Ovary (tissue), 9 donors: ENCODE results near the gene PLXNA2. TPM values are rescaled to one million over a fixed set of nuclear protein-coding genes. Genes with fewer than 3 reads are reported as not detected.

ENCODE experiments used
- DNase-seq, 5 donors: peaks; one replicate each; pipeline ENCODE4 v3.0.0-alpha.2; 2019 to 2020
- H3K27ac ChIP-seq, 2 donors: fragments of 200-600 bp; one replicate each; pipeline versions ENCODE4 v1.5.1 to v1.8.0; 2019 to 2022
- H3K27me3 ChIP-seq: fragments of 200-600 bp; one replicate; pipeline ENCODE4 v1.8.0; 2022
- H3K36me3 ChIP-seq: fragments of 200-600 bp; sonication (generic); one replicate; pipeline ENCODE4 v1.5.1; 2019
- H3K4me1 ChIP-seq: one replicate; pipeline ENCODE4 v1.8.1; 2013; ENCODE audit warnings: mild to moderate bottlenecking, moderate library complexity; ENCODE audit not compliant: insufficient read depth
- H3K4me3 ChIP-seq: fragments of 200-600 bp; sonication (generic); one replicate; pipeline ENCODE4 v1.5.1; 2017
- H3K9me3 ChIP-seq, 2 donors: fragments of 200-600 bp in 1 of 2; sonication (generic) in 1 of 2; one replicate each; pipeline versions ENCODE4 v1.5.1 to v1.8.1; 2013 to 2019; ENCODE audit warnings: mild to moderate bottlenecking in 1 of 2, moderate library complexity in 1 of 2
- EP300 ChIP-seq: sonication (generic); formaldehyde crosslinking; IDR thresholded peaks from one replicate; pipeline ENCODE4 v1.6.1; 2017; ENCODE audit warnings: antibody characterized with exemption
- POLR2A ChIP-seq: fragments of 450-650 bp; IDR thresholded peaks from one replicate; pipeline ENCODE4 v1.6.1; 2017; ENCODE audit warnings: antibody characterized with exemption, mild to moderate bottlenecking, moderate library complexity
- WGBS, 3 donors: extraction: QIAGEN DNeasy Blood & Tissue Kit in 1 of 3; methylation state at CpG; one replicate each; pipeline versions ENCODE4 v1.1.5 to v1.1.7; 2013 to 2017; 5-methylcytosine and 5-hydroxymethylcytosine counted together
- intact Hi-C, 4 donors: fragments of 100-400 bp; cut with DNase I; formaldehyde crosslinking; loops; one replicate each; pipeline versions ENCODE4 v1.11.0 to v1.15.1; 2022 to 2023
- polyA plus RNA-seq, 2 donors: library from polyadenylated mRNA; stranded (reverse); fragments of 200-250 nt in 1 of 2; fragments of 350-450 nt in 1 of 2; fragmentation: Illumina TruSeq in 1 of 2; extraction: RNeasy Lipid Tissue Mini Kit (QIAGEN cat#74804) in 1 of 2; gene quantifications; one replicate each; pipeline ENCODE4 v1.2.3, GENCODE V29; 2013 to 2014
- total RNA-seq, 7 donors: library from RNA; depleted of rRNA in 2 of 7; stranded (reverse); fragments of >200 nt in 2 of 7; fragmentation: NEBNext Ultra II Directional in 3 of 7; extraction: Animal tissue kit (Norgen Biotek cat#: 25700) in 3 of 7; gene quantifications; one replicate each; pipeline versions ENCODE4 v1.1.0 to v1.2.4, GENCODE V29; 2016 to 2023
- TF ChIP-seq, protein P1 (sequence below), 3 donors: fragments of 450-650 bp in 2 of 3; fragments of 200-600 bp in 1 of 3; IDR thresholded peaks; one replicate each; pipeline versions ENCODE4 v1.5.1 to v1.8.0; 2016 to 2022; ENCODE audit warnings: antibody characterized with exemption in 3 of 3, mild to moderate bottlenecking in 1 of 3
- donor health status: DM: no; HTN: no; CAD: no; lungs with moderate emphysema.
- donor health status: DM: no; HTN: no; CAD: no.
- donor health status: Bipolar disorder and iron deficiency.
- donor health status: DM: yes; HTN: yes; CAD: no.
- donor health status: DM: no; HTN: no; CAD: no.
- donor health status: DM: yes; HTN: yes; CAD: no.

The PLXNA2 gene
- total and polyA plus RNA-seq, 9 donors, result 10.7 to 71.5 (median 44.0) TPM

DNA sequence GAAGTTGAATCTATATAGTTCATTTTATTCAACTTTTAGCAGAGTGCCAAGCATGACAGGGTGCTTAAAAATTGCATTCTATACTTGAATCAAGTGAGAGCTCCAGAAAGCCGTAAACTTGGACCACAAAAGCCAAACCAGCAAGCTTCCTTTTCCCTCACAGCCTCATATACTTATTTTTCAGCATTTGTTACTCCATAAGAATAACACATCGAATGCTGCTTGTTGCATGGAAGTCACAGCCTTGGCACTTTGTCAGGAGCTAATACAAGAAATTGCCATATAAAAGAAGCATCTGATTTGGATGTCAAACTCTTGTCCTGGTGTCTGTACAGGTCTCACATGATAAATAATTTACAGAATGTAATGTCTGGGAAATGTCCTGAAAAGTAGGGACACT is 87.4 kb downstream of the PLXNA2 start:
- peaks cover 23% of the 10 kb centered on the region for H3K4me1 ChIP-seq
- H3K27ac ChIP-seq, result no peak overlapping the region
- H3K9me3 ChIP-seq, result no peaks in the 10 kb centered on the region

DNA sequence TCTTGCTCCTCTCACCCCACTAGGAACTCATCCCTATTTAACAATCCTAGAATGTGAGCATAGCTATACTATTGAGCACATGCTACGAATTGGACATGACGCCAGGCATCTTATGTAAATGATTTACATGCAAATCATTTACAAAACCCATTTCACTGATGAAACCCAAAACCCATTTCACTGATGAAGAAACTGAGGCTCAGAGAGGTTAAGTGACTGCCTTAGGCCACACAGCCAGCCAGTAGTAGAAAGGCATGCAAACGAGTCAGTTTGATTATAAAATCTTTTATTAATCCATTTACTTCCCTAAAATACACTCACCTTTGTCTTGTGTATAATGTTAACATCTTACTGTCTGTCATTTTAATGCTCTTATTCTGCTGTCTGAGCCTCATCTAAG is 87.9 kb downstream of the PLXNA2 start:
- intact Hi-C loops, result no loop called here
- TF ChIP-seq, protein P1, sequence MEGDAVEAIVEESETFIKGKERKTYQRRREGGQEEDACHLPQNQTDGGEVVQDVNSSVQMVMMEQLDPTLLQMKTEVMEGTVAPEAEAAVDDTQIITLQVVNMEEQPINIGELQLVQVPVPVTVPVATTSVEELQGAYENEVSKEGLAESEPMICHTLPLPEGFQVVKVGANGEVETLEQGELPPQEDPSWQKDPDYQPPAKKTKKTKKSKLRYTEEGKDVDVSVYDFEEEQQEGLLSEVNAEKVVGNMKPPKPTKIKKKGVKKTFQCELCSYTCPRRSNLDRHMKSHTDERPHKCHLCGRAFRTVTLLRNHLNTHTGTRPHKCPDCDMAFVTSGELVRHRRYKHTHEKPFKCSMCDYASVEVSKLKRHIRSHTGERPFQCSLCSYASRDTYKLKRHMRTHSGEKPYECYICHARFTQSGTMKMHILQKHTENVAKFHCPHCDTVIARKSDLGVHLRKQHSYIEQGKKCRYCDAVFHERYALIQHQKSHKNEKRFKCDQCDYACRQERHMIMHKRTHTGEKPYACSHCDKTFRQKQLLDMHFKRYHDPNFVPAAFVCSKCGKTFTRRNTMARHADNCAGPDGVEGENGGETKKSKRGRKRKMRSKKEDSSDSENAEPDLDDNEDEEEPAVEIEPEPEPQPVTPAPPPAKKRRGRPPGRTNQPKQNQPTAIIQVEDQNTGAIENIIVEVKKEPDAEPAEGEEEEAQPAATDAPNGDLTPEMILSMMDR (IDR thresholded peaks at IDR 0.05), result no peak
- TF ChIP-seq EP300 (no peak), POLR2A (no peak)
- Histone ChIP-seq H3K4me3 (no peak overlapping the region), H3K27me3 (no peaks in the 10 kb centered on the region), H3K4me1 (peaks cover 20% of the 10 kb centered on the region), H3K36me3 (no peaks in the 10 kb centered on the region), H3K27ac (no peak overlapping the region), H3K9me3 (no peaks in the 10 kb centered on the region)
- 91 to 96% (median 92%) methylated on average over 3 of the region's 3 CpGs for WGBS, 3 donors
- DNase-seq, result no peak

More for the DNA sequence above, 87.4 kb downstream of the PLXNA2 start:
- Histone ChIP-seq H3K36me3 (no peaks in the 10 kb centered on the region), H3K27me3 (no peaks in the 10 kb centered on the region), H3K4me3 (no peak overlapping the region)
- 80 to 85% (median 83%) methylated on average over 2 of the region's 2 CpGs for WGBS, 3 donors
- intact Hi-C loops, result no loop called here
- no peak for DNase-seq
- TF ChIP-seq, protein P1 (IDR thresholded peaks at IDR 0.05), result no peak
- TF ChIP-seq EP300 (no peak), POLR2A (no peak)

DNA sequence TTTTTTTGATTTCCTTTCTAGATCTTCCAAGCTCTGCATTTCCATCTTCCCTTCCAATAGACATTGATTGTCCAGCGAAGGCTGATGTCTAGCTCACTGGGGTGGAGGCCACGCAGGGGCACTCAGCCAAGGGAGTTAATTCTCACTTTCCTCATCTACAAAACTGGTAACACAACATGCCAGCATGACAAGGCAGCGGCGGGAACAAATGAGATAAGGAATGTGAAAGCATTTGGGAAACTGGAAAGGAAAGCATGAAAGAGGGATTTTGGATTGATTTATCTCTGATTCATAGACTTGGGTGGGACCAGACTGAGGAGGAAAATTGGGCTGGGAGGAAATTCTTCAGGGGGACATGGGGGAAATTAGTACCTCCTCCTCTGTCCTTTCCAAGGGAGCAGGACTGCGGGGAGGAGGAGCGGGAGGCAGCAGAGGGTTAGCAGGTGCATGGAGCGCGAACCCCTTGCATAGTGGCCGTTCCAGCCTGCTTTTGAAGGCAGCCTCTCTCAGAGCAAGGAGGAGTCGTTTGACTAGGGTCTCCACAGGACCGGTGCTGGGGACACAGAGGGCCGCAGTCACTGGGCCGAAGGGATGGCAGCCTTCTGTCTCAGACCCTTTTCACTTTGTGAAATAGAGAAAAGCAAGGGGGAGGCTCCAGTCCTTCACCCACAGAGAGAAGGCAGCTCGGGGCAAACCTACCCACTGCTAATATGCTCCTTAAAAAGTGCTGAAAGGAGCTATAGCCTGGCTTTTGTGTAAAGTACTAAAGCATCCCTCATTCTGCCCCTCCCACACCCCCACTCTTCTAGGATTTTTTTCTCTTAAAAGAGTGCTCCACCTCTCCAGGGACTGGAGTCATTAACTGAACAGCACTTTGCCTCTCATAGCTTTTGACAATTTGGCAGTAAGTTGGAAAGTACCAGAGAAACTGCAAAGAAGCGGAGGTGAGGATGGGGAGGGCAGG is 89.2 kb downstream of the PLXNA2 start:
- 80 to 87% (median 86%) methylated on average over 15 of the region's 15 CpGs for WGBS, 3 donors
- peaks cover 15% of the 10 kb centered on the region for H3K4me1 ChIP-seq
- H3K4me3 ChIP-seq, result no peak overlapping the region
- DNase-seq, result no peak
- H3K27ac ChIP-seq, result no peak overlapping the region
- no peaks in the 10 kb centered on the region for H3K36me3 ChIP-seq
- H3K9me3 ChIP-seq, result no peaks in the 10 kb centered on the region
- H3K27me3 ChIP-seq, result no peaks in the 10 kb centered on the region
- TF ChIP-seq EP300 (no peak), POLR2A (no peak)
- TF ChIP-seq, protein P1 (IDR thresholded peaks at IDR 0.05), result no peak
- intact Hi-C loops, result no loop called here

DNA sequence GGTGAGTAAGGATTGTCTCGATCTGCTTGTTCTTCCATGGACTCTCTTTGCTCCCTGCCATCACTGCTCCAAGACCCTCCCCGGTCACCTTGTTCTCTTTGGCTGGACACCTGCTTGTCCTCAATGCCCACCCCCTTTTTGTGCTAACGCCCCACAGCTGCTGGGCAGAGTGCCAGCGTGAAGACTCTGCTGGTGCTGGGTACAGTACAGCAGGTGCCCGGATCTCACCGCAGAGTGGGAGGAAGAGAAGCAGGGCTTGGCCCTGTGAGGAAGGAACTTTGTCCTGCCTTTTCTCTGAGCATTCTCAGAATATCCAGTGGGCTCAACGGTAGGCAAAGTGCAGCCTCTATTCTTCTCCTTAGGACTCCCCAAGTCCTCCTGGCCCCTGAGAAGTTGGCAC is 90.1 kb downstream of the PLXNA2 start:
- Histone ChIP-seq H3K9me3 (no peaks in the 10 kb centered on the region), H3K27ac (no peak overlapping the region), H3K27me3 (no peaks in the 10 kb centered on the region), H3K4me3 (no peak overlapping the region), H3K4me1 (peaks cover 7% of the 10 kb centered on the region), H3K36me3 (no peaks in the 10 kb centered on the region)
- 55 to 86% (median 72%) methylated on average over 7 of the region's 7 CpGs for WGBS, 3 donors
- DNase-seq, result no peak
- TF ChIP-seq EP300 (no peak), POLR2A (no peak)
- TF ChIP-seq, protein P1 (IDR thresholded peaks at IDR 0.05), result no peak
- intact Hi-C loops, result no loop called here
